CD4-positive, alpha-beta T cell treated with Interleukin-4 for 4 hours (primary cell): ENCODE results near the gene SCAPER.
"Not testable (repeated sequence)": the region's sequence is repeated elsewhere in the genome, so short reads cannot be mapped to it uniquely, and the experiment has no call there.

ENCODE experiments used
- DNase-seq: peaks from one replicate; pipeline ENCODE4 v3.0.0-alpha.2; 2020

Gene SCAPER

GRCh38 chr15:76763554-76763953, 141.6 kb downstream of the SCAPER start:
- DNase-seq: no peak

- no peak for DNase-seq
Measured at GRCh38 chr15:76756381-76756780, 148.8 kb downstream of the SCAPER start.

- no peak for DNase-seq
Measured at GRCh38 chr15:76753771-76754170, 151.4 kb downstream of the SCAPER start.

GRCh38 chr15:76753131-76753530, 152.0 kb downstream of the SCAPER start:
- no peak for DNase-seq

GRCh38 chr15:76752549-76752948, 152.6 kb downstream of the SCAPER start:
- no peak for DNase-seq

- DNase-seq: no peak
Measured at GRCh38 chr15:76737573-76737972, 167.6 kb downstream of the SCAPER start.

GRCh38 chr15:76732321-76732720, 172.8 kb downstream of the SCAPER start:
- not testable (repeated sequence) for DNase-seq

- DNase-seq: no peak
Measured at GRCh38 chr15:76730262-76730661, 174.9 kb downstream of the SCAPER start.

- no peak for DNase-seq
Measured at GRCh38 chr15:76718863-76719262, 186.3 kb downstream of the SCAPER start.

- no peak for DNase-seq
Measured at GRCh38 chr15:76714950-76715349, 190.2 kb downstream of the SCAPER start.

GRCh38 chr15:76711351-76711827, 193.8 kb downstream of the SCAPER start:
- DNase-seq: no peak

- not testable (repeated sequence) for DNase-seq
Measured at GRCh38 chr15:76704032-76704431, 201.1 kb downstream of the SCAPER start.

- no peak for DNase-seq
Measured at GRCh38 chr15:76696840-76697239, 208.3 kb downstream of the SCAPER start.

- DNase-seq: not testable (repeated sequence)
Measured at GRCh38 chr15:76692546-76692945, 212.6 kb downstream of the SCAPER start.

GRCh38 chr15:76687592-76687991, 217.5 kb downstream of the SCAPER start:
- DNase-seq: not testable (repeated sequence)

- no peak for DNase-seq
Measured at GRCh38 chr15:76684002-76684401, 221.1 kb downstream of the SCAPER start.

- no peak for DNase-seq
Measured at GRCh38 chr15:76682833-76683232, 222.3 kb downstream of the SCAPER start.

- no peak for DNase-seq
Measured at GRCh38 chr15:76682259-76682658, 222.9 kb downstream of the SCAPER start.

GRCh38 chr15:76678766-76679165, 226.4 kb downstream of the SCAPER start:
- DNase-seq: no peak

- no peak for DNase-seq
Measured at GRCh38 chr15:76674883-76675282, 230.3 kb downstream of the SCAPER start.

GRCh38 chr15:76669521-76670207, 235.5 kb downstream of the SCAPER start:
- no peak for DNase-seq

- DNase-seq: no peak
Measured at GRCh38 chr15:76668900-76669299, 236.2 kb downstream of the SCAPER start.

GRCh38 chr15:76667943-76668715, 237.0 kb downstream of the SCAPER start:
- no peak for DNase-seq

GRCh38 chr15:76664895-76665294, 240.2 kb downstream of the SCAPER start:
- no peak for DNase-seq
